ENCODE measurements around the gene KANSL3. TPM values are rescaled to one million over a fixed set of nuclear protein-coding genes. Genes with fewer than 3 reads are reported as not detected.

Gene KANSL3
- total and polyA plus RNA-seq, 7 donors: 25.9 to 101 (median 50.3) TPM

GRCh38 chr2:96604104-96604503, 34.0 kb downstream of the KANSL3 start:
- no peaks in the 10 kb centered on the region for H3K27me3 ChIP-seq (ENCODE audit: insufficient read depth in 3 of 3, low read length in 2 of 3)
- ATAC-seq: no peak
- no peak for TF ChIP-seq CTCF (IDR thresholded peaks at IDR 0.05)
- H3K27ac ChIP-seq: peak overlapping the region; percentile 92
- DNase-seq: no peak
- H3K4me3 ChIP-seq: no peak overlapping the region
- H3K9me3 ChIP-seq: no peaks in the 10 kb centered on the region
- H3K36me3 ChIP-seq (ENCODE audit: insufficient read depth in 1 of 2, low read depth in 1 of 2): peaks cover 20 to 100% of the 10 kb centered on the region in 2 donors
- 77 to 94% (median 90%) methylated on average over 2 of the region's 2 CpGs for WGBS, 3 donors
- peaks cover 58% of the 10 kb centered on the region for H3K4me1 ChIP-seq
- intact Hi-C loops (cut with DNase I): loop anchor here in 1 of 2 donors (5.0 kb wide), 1 partner anchor 33 kb away; the partner anchor contains the start of gene KANSL3

- intact Hi-C loops (cut with DNase I): loop anchor here in 1 of 2 donors (5.0 kb wide), 1 partner anchor 35 kb away; the partner anchor contains the start of gene KANSL3
- no peaks in the 10 kb centered on the region for H3K27me3 ChIP-seq (ENCODE audit: insufficient read depth in 3 of 3, low read length in 2 of 3)
- ATAC-seq: peak in 1 of 4 donors; percentile 15
Observed at GRCh38 chr2:96602330-96602823, 35.7 kb downstream of the KANSL3 start.

GRCh38 chr2:96601382-96602292, 36.5 kb downstream of the KANSL3 start:
- H3K9me3 ChIP-seq: no peaks in the 10 kb centered on the region
- no peak overlapping the region for H3K4me3 ChIP-seq
- intact Hi-C loops (cut with DNase I): loop anchor here in 1 of 2 donors (5.0 kb wide), 1 partner anchor 36 kb away; the partner anchor contains the start of gene KANSL3
- peak overlapping the region; percentile 92 for H3K27ac ChIP-seq
- DNase-seq (no peak), ATAC-seq (no peak)
- peaks cover 47% of the 10 kb centered on the region for H3K4me1 ChIP-seq
- no peak for TF ChIP-seq CTCF (IDR thresholded peaks at IDR 0.05)
- WGBS, 3 donors: 86 to 95% (median 90%) methylated on average over 8 of the region's 8 CpGs
- no peaks in the 10 kb centered on the region for H3K27me3 ChIP-seq (ENCODE audit: insufficient read depth in 3 of 3, low read length in 2 of 3)
- H3K36me3 ChIP-seq (ENCODE audit: insufficient read depth in 1 of 2, low read depth in 1 of 2): peaks cover 12 to 95% of the 10 kb centered on the region in 2 donors

More at GRCh38 chr2:96602330-96602823, 35.7 kb downstream of the KANSL3 start:
- H3K9me3 ChIP-seq: no peaks in the 10 kb centered on the region
- H3K36me3 ChIP-seq (ENCODE audit: insufficient read depth in 1 of 2, low read depth in 1 of 2): peaks cover 18 to 95% of the 10 kb centered on the region in 2 donors
- peaks cover 47% of the 10 kb centered on the region for H3K4me1 ChIP-seq
- TF ChIP-seq CTCF (IDR thresholded peaks at IDR 0.05): no peak
- H3K27ac ChIP-seq: peak overlapping the region; percentile 92
- DNase-seq: no peak
- 93 to 94% (median 93%) methylated on average over 2 of the region's 2 CpGs for WGBS, 3 donors
- H3K4me3 ChIP-seq: no peak overlapping the region

DNA sequence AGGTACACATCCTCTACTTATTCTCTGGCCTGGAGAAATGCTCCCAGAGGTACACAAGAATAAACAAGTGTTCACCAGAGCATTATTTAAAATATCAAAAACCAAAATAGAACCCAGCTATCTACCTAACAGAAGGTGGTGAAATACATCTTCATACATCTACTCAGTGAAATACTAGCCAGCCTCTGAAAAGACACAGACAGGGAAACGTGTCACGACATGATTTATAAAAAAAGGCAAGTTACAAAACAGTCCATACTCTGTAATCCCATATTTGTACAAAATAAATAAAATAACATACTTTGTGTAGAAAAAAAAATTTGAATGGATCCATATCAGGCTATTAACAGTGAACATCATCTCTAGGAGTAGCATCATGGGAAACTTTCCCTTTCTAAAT, 38.2 kb downstream of the KANSL3 start:
- 31 to 82% (median 33%) methylated on average over 2 of the region's 2 CpGs for WGBS, 3 donors
- H3K4me1 ChIP-seq: peaks cover 39% of the 10 kb centered on the region
- peak overlapping the region; percentile 92 for H3K27ac ChIP-seq
- DNase-seq: no peak
- H3K4me3 ChIP-seq: no peak overlapping the region
- intact Hi-C loops (cut with DNase I): loop anchor here (5.0 kb wide), 1 partner anchor 37 kb away; the partner anchor contains the start of gene KANSL3 (in 2 of the 2)
- H3K27me3 ChIP-seq (ENCODE audit: insufficient read depth in 3 of 3, low read length in 2 of 3): no peaks in the 10 kb centered on the region
- H3K36me3 ChIP-seq (ENCODE audit: insufficient read depth in 1 of 2, low read depth in 1 of 2): peaks cover 16 to 95% of the 10 kb centered on the region in 2 donors
- H3K9me3 ChIP-seq: no peaks in the 10 kb centered on the region
- no peak for TF ChIP-seq CTCF (IDR thresholded peaks at IDR 0.05)
- no peak for ATAC-seq
